ENCODE measurements around the gene MYO18B.

The MYO18B gene

DNA sequence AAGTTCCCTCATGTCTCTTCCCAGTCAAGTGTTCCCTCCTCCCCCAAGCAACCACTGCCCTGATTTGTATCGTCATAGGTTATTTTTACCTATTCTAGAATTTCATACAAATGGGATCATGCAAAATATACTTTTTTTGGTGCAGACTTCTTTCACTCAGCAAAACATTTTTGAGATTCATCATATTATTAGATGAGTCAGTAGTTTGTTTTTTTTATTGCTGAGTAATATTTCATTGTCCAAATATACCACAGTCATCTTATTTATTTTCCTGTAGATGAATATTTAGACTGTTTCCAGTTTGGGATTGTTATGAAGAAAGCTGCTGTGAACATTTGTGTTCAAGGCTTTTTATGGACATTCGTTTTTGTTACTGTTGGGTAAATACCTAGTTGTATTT, 301.0 kb downstream of the MYO18B start:
- H3K4me3 ChIP-seq (ENCODE audit: low read depth, low read length): no peak overlapping the region
- TF ChIP-seq, protein P1, sequence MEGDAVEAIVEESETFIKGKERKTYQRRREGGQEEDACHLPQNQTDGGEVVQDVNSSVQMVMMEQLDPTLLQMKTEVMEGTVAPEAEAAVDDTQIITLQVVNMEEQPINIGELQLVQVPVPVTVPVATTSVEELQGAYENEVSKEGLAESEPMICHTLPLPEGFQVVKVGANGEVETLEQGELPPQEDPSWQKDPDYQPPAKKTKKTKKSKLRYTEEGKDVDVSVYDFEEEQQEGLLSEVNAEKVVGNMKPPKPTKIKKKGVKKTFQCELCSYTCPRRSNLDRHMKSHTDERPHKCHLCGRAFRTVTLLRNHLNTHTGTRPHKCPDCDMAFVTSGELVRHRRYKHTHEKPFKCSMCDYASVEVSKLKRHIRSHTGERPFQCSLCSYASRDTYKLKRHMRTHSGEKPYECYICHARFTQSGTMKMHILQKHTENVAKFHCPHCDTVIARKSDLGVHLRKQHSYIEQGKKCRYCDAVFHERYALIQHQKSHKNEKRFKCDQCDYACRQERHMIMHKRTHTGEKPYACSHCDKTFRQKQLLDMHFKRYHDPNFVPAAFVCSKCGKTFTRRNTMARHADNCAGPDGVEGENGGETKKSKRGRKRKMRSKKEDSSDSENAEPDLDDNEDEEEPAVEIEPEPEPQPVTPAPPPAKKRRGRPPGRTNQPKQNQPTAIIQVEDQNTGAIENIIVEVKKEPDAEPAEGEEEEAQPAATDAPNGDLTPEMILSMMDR (IDR thresholded peaks at IDR 0.05; ENCODE audit: low read depth, low read length, missing control alignments): no peak
- DNase-seq (ENCODE audit: low read depth): no peak

DNA sequence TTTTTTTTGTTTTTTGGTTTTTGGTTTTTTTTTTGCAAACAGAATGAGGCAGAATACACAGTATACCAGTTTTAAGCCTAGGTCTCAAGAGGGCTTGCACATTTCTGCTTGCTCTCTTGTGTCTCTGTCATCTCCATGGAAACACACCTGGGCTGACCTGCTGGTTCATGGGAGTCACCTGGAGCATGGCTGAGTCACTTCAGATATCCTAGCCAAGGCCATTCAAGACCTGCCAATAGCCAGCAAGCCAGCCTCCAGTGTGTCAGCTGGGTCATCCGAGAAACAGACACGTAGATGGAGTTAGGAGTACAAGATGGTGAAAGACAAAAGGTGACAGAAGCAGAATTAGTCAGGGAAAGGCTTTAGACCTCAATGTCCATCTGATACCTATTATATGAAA, 303.1 kb downstream of the MYO18B start:
- TF ChIP-seq, protein P1 (IDR thresholded peaks at IDR 0.05; ENCODE audit: low read depth, low read length, missing control alignments): no peak
- no peak overlapping the region for H3K4me3 ChIP-seq (ENCODE audit: low read depth, low read length)
- DNase-seq (ENCODE audit: low read depth): no peak

DNA sequence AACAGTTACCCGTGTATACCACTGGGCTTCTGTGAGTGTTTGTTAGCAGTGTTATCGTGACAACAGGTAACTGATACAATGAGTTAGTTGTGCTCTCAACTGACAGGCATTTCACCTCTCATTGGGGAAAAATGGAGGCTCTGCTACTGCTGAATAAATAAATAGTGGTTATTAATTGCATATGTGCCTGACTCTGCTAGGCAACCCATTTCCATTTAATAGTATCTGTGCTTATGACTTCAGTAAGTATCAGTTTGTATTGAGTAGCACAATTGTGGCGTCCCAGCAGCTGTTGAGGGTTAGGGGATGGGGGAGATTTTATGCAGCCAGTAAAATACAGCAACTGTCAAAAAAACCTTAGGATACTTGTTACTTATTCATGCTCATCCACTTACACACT, 303.9 kb downstream of the MYO18B start:
- DNase-seq (ENCODE audit: low read depth): no peak
- H3K4me3 ChIP-seq (ENCODE audit: low read depth, low read length): no peak overlapping the region
- TF ChIP-seq, protein P1 (IDR thresholded peaks at IDR 0.05; ENCODE audit: low read depth, low read length, missing control alignments): no peak

DNA sequence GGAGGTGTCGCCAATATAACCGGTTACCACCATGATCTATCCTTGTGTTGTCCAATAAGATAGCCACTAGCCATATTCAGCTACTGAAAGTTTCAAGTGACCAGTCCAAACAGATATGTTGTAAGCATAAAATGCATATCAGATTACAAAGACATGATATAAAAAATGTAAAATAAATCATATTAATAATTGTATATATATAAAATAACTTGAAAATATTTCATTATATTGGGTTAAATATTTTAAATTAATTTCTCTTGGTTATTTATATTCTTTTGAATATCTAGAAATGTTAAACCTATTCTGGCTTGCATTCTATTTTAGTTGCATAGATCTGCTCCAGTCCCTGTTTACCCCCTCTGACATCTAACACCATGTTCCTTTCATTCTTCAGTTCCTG, 305.5 kb downstream of the MYO18B start:
- TF ChIP-seq, protein P1 (IDR thresholded peaks at IDR 0.05; ENCODE audit: low read depth, low read length, missing control alignments): no peak
- no peak for DNase-seq (ENCODE audit: low read depth)
- no peak overlapping the region for H3K4me3 ChIP-seq (ENCODE audit: low read depth, low read length)

DNA sequence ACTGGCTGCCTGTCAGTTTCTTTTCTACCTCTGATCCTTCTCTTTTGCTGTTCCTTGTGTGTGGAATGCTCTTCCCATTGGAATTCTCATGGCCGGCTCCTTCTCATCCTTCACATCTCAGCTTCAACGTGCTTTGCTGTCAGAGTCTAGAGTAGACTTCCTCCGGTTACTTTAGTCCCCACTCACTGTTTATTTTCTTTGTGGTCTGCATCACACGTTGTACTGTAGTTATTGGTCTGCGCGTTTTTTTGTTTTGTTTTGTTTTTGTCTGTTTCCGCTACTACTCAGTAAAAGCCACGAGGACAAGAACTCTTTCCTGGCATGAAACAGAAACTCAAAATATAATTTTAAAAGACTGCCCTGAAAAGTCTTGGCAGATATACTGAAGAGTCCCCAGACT, 305.9 kb downstream of the MYO18B start:
- no peak overlapping the region for H3K4me3 ChIP-seq (ENCODE audit: low read depth, low read length)
- TF ChIP-seq, protein P1 (IDR thresholded peaks at IDR 0.05; ENCODE audit: low read depth, low read length, missing control alignments): no peak
- DNase-seq (ENCODE audit: low read depth): no peak

DNA sequence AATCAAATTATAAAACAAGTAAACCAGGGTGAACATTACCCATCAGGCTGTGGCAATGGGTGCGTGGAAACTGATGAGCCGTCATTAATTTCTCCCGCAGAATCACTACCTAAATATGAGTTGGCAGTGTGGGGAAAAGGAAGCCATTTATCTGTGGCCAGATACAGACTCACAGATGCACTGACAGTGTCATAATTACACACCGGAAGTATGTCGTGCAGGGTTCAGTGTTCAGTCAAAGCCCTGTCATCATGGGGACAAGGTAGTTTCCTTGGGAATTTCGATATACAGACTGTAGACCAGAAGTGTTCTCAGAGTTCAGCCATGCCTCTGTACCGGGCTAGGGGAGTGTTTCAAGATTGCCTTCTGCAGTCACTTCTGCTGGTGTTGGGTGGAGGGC, 308.1 kb downstream of the MYO18B start:
- TF ChIP-seq, protein P1 (IDR thresholded peaks at IDR 0.05; ENCODE audit: low read depth, low read length, missing control alignments): no peak
- no peak for DNase-seq (ENCODE audit: low read depth)
- H3K4me3 ChIP-seq (ENCODE audit: low read depth, low read length): no peak overlapping the region

DNA sequence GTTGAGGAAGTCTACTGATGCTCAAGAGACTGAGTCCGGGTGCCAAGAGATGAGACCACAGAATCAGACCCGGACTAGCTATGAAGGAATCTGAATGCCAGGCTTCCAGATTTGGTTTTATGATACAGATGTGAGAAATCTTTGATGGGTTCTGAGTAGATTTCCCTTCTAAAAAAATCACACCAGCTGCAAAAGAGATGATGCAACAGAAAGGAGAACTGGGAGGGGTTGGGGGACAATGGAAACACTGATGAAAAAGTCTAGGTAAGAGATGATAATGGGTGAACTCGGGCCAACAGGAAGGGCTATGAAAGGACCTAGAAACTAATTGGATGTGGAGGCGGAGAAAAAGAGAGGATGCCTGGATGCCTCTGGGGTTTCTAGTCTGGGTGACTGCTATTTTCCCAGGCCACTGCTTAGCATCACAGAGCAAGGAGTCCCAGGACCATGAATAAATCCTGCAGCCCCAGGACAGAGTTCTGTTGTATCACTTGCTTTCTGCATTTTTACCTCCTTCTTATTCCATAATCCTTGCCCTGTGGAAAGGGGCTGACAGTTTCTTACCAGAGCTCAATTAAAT, 311.8 kb downstream of the MYO18B start:
- DNase-seq (ENCODE audit: low read depth): no peak
- TF ChIP-seq, protein P1 (IDR thresholded peaks at IDR 0.05; ENCODE audit: low read depth, low read length, missing control alignments): no peak
- no peak overlapping the region for H3K4me3 ChIP-seq (ENCODE audit: low read depth, low read length)

Data from GM12864 (cell line).